NCI-H2029 (cell line): ENCODE results near the gene GEMIN4.
"Not testable (repeated sequence)": the region's sequence is repeated elsewhere in the genome, so short reads cannot be mapped to it uniquely, and the experiment has no call there.

Experiments
- DNase-seq: peaks from one replicate; lab custom pipeline; 2025; lab: John Stamatoyannopoulos, UW

Gene GEMIN4

DNA sequence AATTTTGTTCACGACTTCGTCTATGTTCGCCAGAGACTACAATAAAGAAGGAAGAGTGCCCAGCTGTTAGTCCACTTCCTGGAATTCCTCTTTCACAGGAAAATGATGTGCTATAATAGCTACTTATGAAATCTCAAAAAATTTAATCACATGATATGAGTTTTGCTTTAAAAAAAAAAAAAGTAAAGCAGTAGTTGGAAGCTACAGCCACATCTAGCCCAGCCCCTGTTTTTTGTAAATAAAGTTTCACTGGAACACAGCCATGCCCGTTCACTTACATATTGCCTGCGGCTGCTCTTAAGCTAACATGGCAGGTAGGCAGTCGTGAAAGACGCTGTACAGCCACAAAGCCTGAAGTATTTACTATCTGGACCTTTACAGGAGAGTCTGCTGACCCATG is 52.7 kb downstream of the GEMIN4 start:
- no peak for DNase-seq

DNA sequence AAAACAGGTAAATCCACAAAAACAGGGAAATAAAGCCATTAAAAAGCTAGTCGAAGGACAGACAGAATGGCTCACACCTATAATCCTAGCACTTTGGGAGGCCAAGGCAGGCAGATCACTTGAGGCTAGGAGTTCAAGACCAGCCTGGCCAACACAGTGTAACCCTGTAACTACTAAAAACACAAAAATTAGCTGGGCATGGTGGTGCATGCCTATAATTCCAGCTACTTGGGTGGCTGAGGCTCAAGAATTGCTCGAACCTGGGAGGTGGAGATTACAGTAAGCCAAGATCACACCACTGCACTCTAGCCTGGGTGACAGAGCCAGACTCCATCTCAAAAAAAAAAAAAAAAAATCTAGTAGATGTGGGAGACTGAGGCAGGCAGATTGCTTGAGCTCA is 54.0 kb downstream of the GEMIN4 start:
- DNase-seq: not testable (repeated sequence)

DNA sequence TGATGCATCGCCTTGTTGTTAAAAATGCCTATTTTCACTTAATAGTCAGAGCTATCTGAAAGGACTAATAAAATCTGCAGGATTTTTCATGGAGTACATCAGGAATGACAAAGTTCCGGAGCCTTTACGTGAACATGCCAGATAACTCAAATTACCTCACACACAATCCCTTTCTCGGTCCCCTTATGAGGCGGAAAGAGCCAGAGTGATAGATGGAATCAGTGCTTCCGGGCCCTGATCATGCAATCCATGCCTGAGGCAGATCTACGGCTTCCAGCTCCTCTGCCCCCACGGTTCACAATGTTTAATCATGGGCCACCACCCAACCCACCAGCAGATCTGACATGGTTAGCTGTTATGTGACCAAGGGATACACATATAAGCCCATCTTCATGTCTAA is 54.4 kb downstream of the GEMIN4 start:
- no peak for DNase-seq

DNA sequence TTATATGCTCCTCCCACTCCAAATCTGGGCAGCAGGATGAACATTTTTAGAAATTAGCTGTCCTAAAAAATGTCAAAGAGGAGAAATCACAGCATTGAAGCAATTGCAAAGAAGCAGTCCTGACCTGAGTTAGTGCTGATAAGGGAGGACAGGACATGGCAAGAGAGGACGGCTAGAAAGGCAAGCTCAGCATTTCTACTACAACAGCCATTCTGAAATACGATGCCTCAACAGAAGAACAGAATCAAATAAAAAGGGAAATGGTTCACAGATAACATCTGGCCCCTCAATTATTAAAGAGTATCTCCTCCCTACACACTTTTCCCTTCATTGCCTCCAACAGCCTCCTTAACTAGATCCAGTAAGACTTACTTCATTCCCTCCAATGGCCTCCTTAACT is 55.7 kb downstream of the GEMIN4 start:
- no peak for DNase-seq
